BLaER1 (cell line): ENCODE results near the gene FKBP15.
A peak's percentile ranks its signal among the peaks of the same experiment; 100 is the strongest.

Experiments used
- H3K27ac ChIP-seq: shearing (Covaris generic); formaldehyde crosslinking; 2 replicates; pipeline ENCODE4 v1.8.1; 2022
- H3K27me3 ChIP-seq: shearing (Covaris generic); formaldehyde crosslinking; 2 replicates; pipeline ENCODE4 v1.8.1; 2022
- H3K36me3 ChIP-seq: shearing (Covaris generic); formaldehyde crosslinking; 2 replicates; pipeline ENCODE4 v1.8.1; 2022
- H3K4me1 ChIP-seq: shearing (Covaris generic); formaldehyde crosslinking; 2 replicates; pipeline ENCODE4 v1.8.1; 2022
- H3K4me2 ChIP-seq: shearing (Covaris generic); formaldehyde crosslinking; 2 replicates; pipeline ENCODE4 v1.8.1; 2022
- H3K4me3 ChIP-seq: shearing (Covaris generic); formaldehyde crosslinking; 2 replicates; pipeline ENCODE4 v1.8.1; 2022
- H3K9ac ChIP-seq: shearing (Covaris generic); formaldehyde crosslinking; 2 replicates; pipeline ENCODE4 v1.8.1; 2022
- H3K9me3 ChIP-seq: shearing (Covaris generic); formaldehyde crosslinking; 2 replicates; pipeline ENCODE4 v1.8.1; 2022
- H4K20me1 ChIP-seq: shearing (Covaris generic); formaldehyde crosslinking; 2 replicates; pipeline ENCODE4 v1.8.1; 2022
- Cebpa-rat ChIP-seq: shearing (Covaris generic); IDR thresholded peaks from 2 replicates; pipeline ENCODE4 v1.8.1; 2022

FKBP15 gene

GRCh38 chr9:113219969-113220368, 1.1 kb downstream of the FKBP15 start:
- H3K27ac ChIP-seq: peak overlapping the region; percentile 77; the same call in 1 of the 2 replicates
- H3K36me3 ChIP-seq: peaks cover 24% of the 10 kb centered on the region
- TF ChIP-seq Cebpa-rat: no peak

GRCh38 chr9:113219186-113219936, 1.7 kb downstream of the FKBP15 start:
- Histone ChIP-seq H3K4me3 (peak overlapping the region; percentile 93), H3K4me1 (peaks cover 45% of the 10 kb centered on the region), H3K4me2 (peak overlapping the region; percentile 96), H3K27me3 (no peaks in the 10 kb centered on the region), H4K20me1 (peaks cover 42% of the 10 kb centered on the region; the same call in 1 of the 2 replicates), H3K36me3 (peaks cover 24% of the 10 kb centered on the region), H3K9me3 (peaks cover 5% of the 10 kb centered on the region), H3K9ac (peak overlapping the region; percentile 82), H3K27ac (peak overlapping the region; percentile 32)
- no peak for TF ChIP-seq Cebpa-rat

More at GRCh38 chr9:113219969-113220368, 1.1 kb downstream of the FKBP15 start:
- H4K20me1 ChIP-seq: peaks cover 36% of the 10 kb centered on the region; the same call in 1 of the 2 replicates
- peak overlapping the region; percentile 82 for H3K9ac ChIP-seq
- peak overlapping the region; percentile 93 for H3K4me3 ChIP-seq
- H3K27me3 ChIP-seq: no peaks in the 10 kb centered on the region
- peak overlapping the region; percentile 96 for H3K4me2 ChIP-seq
- H3K9me3 ChIP-seq: no peaks in the 10 kb centered on the region
- peaks cover 45% of the 10 kb centered on the region for H3K4me1 ChIP-seq

- no peaks in the 10 kb centered on the region for H3K27me3 ChIP-seq
- H3K4me3 ChIP-seq: no peak overlapping the region
- no peak overlapping the region for H3K9ac ChIP-seq
- peaks cover 52% of the 10 kb centered on the region for H3K36me3 ChIP-seq
- no peak overlapping the region for H3K4me2 ChIP-seq
- no peak for TF ChIP-seq Cebpa-rat
- peaks cover 9% of the 10 kb centered on the region for H3K9me3 ChIP-seq
- peaks cover 63% of the 10 kb centered on the region; the same call in 1 of the 2 replicates for H4K20me1 ChIP-seq
- H3K27ac ChIP-seq: no peak overlapping the region
- peaks cover 22% of the 10 kb centered on the region for H3K4me1 ChIP-seq
Measured at GRCh38 chr9:113216406-113216805, 4.7 kb downstream of the FKBP15 start.

GRCh38 chr9:113215132-113215531, 5.9 kb downstream of the FKBP15 start:
- no peak overlapping the region for H3K27ac ChIP-seq
- no peaks in the 10 kb centered on the region for H3K27me3 ChIP-seq
- H3K4me2 ChIP-seq: no peak overlapping the region
- H3K9ac ChIP-seq: no peak overlapping the region
- H3K4me1 ChIP-seq: peaks cover 19% of the 10 kb centered on the region
- H3K36me3 ChIP-seq: peaks cover 64% of the 10 kb centered on the region
- H4K20me1 ChIP-seq: peaks cover 62% of the 10 kb centered on the region; the same call in 1 of the 2 replicates
- peaks cover 9% of the 10 kb centered on the region for H3K9me3 ChIP-seq
- H3K4me3 ChIP-seq: no peak overlapping the region
- no peak for TF ChIP-seq Cebpa-rat

GRCh38 chr9:113210815-113211214, 10.3 kb downstream of the FKBP15 start:
- peaks cover 9% of the 10 kb centered on the region for H3K9me3 ChIP-seq
- no peak overlapping the region for H3K4me3 ChIP-seq
- peaks cover 94% of the 10 kb centered on the region for H3K36me3 ChIP-seq
- TF ChIP-seq Cebpa-rat: no peak
- H3K27me3 ChIP-seq: no peaks in the 10 kb centered on the region
- H3K27ac ChIP-seq: no peak overlapping the region
- no peak overlapping the region for H3K9ac ChIP-seq
- no peaks in the 10 kb centered on the region for H3K4me1 ChIP-seq
- no peak overlapping the region for H3K4me2 ChIP-seq
- H4K20me1 ChIP-seq: peaks cover 42% of the 10 kb centered on the region

GRCh38 chr9:113205861-113206260, 15.2 kb downstream of the FKBP15 start:
- H3K4me3 ChIP-seq: no peak overlapping the region
- H3K27ac ChIP-seq: no peak overlapping the region
- no peak overlapping the region for H3K4me2 ChIP-seq
- no peaks in the 10 kb centered on the region for H3K27me3 ChIP-seq
- no peak overlapping the region for H3K9ac ChIP-seq
- H4K20me1 ChIP-seq: peaks cover 8% of the 10 kb centered on the region; the same call in 1 of the 2 replicates
- H3K9me3 ChIP-seq: no peaks in the 10 kb centered on the region
- no peak for TF ChIP-seq Cebpa-rat
- H3K4me1 ChIP-seq: no peaks in the 10 kb centered on the region
- H3K36me3 ChIP-seq: peaks cover 98% of the 10 kb centered on the region

GRCh38 chr9:113205432-113205831, 15.6 kb downstream of the FKBP15 start:
- no peak for TF ChIP-seq Cebpa-rat
- H3K4me1 ChIP-seq: no peaks in the 10 kb centered on the region
- H3K27me3 ChIP-seq: no peaks in the 10 kb centered on the region
- H3K36me3 ChIP-seq: peaks cover 97% of the 10 kb centered on the region
- H3K27ac ChIP-seq: no peak overlapping the region
- H3K9ac ChIP-seq: no peak overlapping the region
- no peak overlapping the region for H3K4me2 ChIP-seq
- no peak overlapping the region for H3K4me3 ChIP-seq
- no peaks in the 10 kb centered on the region for H3K9me3 ChIP-seq
- H4K20me1 ChIP-seq: peaks cover 8% of the 10 kb centered on the region; the same call in 1 of the 2 replicates

- Histone ChIP-seq H3K9ac (no peak overlapping the region), H3K27ac (no peak overlapping the region), H3K4me2 (no peak overlapping the region), H3K4me3 (no peak overlapping the region), H3K36me3 (peaks cover 98% of the 10 kb centered on the region), H3K9me3 (no peaks in the 10 kb centered on the region), H3K27me3 (no peaks in the 10 kb centered on the region), H4K20me1 (no peaks in the 10 kb centered on the region), H3K4me1 (no peaks in the 10 kb centered on the region)
- TF ChIP-seq Cebpa-rat: no peak
Measured at GRCh38 chr9:113199683-113200329, 21.3 kb downstream of the FKBP15 start.

- no peak overlapping the region for H3K9ac ChIP-seq
- no peaks in the 10 kb centered on the region for H3K9me3 ChIP-seq
- H3K27ac ChIP-seq: no peak overlapping the region
- peaks cover 85% of the 10 kb centered on the region for H3K36me3 ChIP-seq
- TF ChIP-seq Cebpa-rat: no peak
- no peaks in the 10 kb centered on the region for H3K27me3 ChIP-seq
- H3K4me2 ChIP-seq: no peak overlapping the region
- no peak overlapping the region for H3K4me3 ChIP-seq
- H4K20me1 ChIP-seq: peaks cover 5% of the 10 kb centered on the region; the same call in 1 of the 2 replicates
- no peaks in the 10 kb centered on the region for H3K4me1 ChIP-seq
Measured at GRCh38 chr9:113192455-113192854, 28.6 kb downstream of the FKBP15 start.
